ENCODE data around the gene ZNF776.

Gene ZNF776

DNA sequence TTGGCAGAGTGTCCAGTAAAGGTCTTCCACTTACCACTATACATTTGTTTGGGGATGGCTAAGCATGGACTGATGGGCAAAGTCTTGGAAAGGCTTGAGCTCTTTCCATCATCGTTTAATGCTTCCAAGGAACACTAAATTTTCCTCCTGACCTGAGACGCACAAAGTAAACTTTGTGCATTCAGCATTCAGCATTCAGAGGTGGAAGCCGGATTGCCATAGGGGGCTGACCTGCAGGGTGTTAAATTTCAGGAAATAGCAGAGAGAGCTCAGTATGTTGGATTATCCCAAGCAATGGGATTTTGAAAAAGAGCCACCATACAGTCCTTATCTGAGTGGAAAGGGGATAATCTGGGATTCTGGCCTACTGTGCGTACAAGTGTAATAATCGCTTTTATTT lies 54.1 kb downstream of the ZNF776 start:
- Mint-ChIP-seq H3K27ac (no peak overlapping the region), H3K4me1 (peaks cover 22% of the 10 kb centered on the region), H3K36me3 (ENCODE audit: low read depth) (peaks cover 42% of the 10 kb centered on the region), H3K9me3 (no peaks in the 10 kb centered on the region), H3K4me3 (no peak overlapping the region), H3K27me3 (no peaks in the 10 kb centered on the region)
- DNase-seq: no peak
- no peak for ATAC-seq

DNA sequence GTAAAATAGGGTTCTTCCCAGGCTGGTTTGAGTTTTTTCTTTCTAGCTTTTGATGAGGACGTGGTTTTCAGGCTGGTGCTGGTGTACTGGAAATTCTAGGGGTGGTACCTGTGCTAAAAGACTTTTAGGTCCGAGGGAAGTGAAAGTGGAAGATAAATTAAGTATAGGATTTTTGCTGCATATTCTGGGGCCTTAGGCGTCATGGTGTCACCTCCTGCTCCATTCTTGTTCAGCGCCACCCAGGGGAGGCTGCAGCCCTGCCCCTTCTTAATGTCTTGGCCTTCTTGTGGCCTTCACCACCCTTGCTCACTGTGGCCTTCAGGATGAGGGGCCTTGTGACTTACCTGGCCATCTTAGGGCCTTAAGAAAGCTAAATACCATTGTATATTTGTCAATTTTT lies 55.7 kb downstream of the ZNF776 start:
- H3K27me3 Mint-ChIP-seq: no peaks in the 10 kb centered on the region
- DNase-seq (no peak), ATAC-seq (no peak)
- peaks cover 25% of the 10 kb centered on the region for H3K4me1 Mint-ChIP-seq
- H3K9me3 Mint-ChIP-seq: no peaks in the 10 kb centered on the region
- peaks cover 37% of the 10 kb centered on the region for H3K36me3 Mint-ChIP-seq (ENCODE audit: low read depth)
- no peak overlapping the region for H3K4me3 Mint-ChIP-seq
- peak overlapping the region; percentile 9 for H3K27ac Mint-ChIP-seq

DNA sequence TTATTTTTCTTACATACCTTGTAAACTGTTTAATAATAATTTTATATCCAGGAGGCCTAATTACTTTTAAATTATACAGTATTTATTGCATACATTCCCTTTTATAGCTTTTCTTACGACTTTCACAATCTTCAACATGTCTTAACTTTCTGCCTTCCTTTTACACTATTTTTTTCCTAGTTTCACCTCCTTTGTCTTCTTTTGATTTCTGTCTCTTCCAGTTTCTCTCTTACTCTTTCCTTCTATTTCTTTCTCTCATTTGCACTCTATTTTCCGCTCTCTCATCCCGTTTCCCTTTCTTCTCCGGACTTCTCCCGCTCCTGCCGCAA lies 56.6 kb downstream of the ZNF776 start:
- Mint-ChIP-seq H3K4me3 (peak overlapping the region; percentile 73), H3K27ac (peak overlapping the region; percentile 70), H3K27me3 (no peaks in the 10 kb centered on the region), H3K4me1 (peaks cover 25% of the 10 kb centered on the region), H3K9me3 (no peaks in the 10 kb centered on the region), H3K36me3 (ENCODE audit: low read depth) (peaks cover 43% of the 10 kb centered on the region)
- DNase-seq (no peak), ATAC-seq (no peak)

DNA sequence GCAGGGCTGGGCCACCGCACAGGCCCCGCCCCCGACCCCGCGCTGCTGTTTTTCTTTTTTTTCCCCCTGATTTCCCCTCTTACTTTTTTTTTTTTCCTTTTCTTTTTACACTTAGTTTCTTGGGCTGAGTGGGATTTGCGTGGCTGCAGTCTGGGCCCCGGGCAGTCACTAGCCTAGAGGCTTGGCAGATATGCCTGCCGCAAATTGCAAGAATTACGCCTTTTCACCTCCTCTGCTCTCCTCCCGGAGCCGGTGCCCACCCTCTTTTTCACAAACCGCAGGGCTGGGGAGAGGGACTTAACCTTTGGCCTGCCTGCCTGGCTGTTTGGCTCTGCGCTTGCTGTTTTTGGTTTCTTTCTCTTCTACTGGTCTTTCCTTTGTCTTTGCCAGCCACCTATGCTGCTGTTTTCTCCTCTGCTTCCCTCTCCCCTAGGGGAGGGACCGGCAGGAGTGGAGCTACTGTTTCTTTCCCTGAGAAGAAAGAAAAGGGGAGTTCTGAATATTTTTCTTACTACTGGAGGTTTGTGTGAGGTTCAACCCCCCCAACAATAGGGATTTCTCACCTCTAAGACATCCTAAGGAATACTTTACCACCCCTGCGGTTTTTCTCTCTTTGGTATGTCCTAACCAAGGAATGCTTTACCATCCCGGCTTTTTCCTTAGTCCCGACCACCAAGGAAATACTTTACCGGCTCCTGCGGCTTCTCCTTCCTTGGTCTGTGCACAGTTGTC lies 57.1 kb downstream of the ZNF776 start:
- ATAC-seq (peak; percentile 54), DNase-seq (no peak)
- H3K27me3 Mint-ChIP-seq: no peaks in the 10 kb centered on the region
- peaks cover 25% of the 10 kb centered on the region for H3K4me1 Mint-ChIP-seq
- H3K27ac Mint-ChIP-seq: peak overlapping the region; percentile 70
- H3K36me3 Mint-ChIP-seq (ENCODE audit: low read depth): peaks cover 45% of the 10 kb centered on the region
- H3K9me3 Mint-ChIP-seq: no peaks in the 10 kb centered on the region
- H3K4me3 Mint-ChIP-seq: peak overlapping the region; percentile 73

DNA sequence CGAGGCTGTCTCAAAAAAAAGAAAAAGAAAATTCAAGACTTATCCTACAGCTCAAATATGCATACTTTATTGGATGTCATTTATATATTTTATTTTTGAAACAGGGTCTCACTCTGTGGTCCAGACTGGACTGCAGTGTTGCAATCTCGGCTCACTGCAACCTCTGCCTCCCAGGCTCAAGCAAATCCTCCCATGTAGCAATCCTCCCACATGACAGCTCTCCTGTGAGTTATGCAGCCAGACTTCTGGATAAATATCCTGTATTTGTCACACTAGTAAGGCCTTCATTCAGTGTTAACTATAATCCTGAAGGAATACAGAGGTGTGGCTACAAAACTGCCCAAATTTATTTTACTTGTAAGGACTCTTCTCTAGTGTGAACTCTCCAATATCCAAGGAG lies 60.9 kb downstream of the ZNF776 start:
- H3K9me3 Mint-ChIP-seq: no peaks in the 10 kb centered on the region
- no peak overlapping the region for H3K4me3 Mint-ChIP-seq
- H3K27ac Mint-ChIP-seq: no peak overlapping the region
- H3K36me3 Mint-ChIP-seq (ENCODE audit: low read depth): peaks cover 52% of the 10 kb centered on the region
- no peaks in the 10 kb centered on the region for H3K27me3 Mint-ChIP-seq
- DNase-seq (no peak), ATAC-seq (no peak)
- peaks cover 34% of the 10 kb centered on the region for H3K4me1 Mint-ChIP-seq
